Spleen (tissue), 7 donors: Measurements from ENCODE around the gene MYOD1.

Experiments
- CTCF ChIP-seq, 11 experiments: fragments of 200-600 bp in 7 of 11; fragments of 450-650 bp in 4 of 11; sonication (generic) in 4 of 11; IDR thresholded peaks in 8 of 11; conservative IDR thresholded peaks in 3 of 11; 1 replicate in 7 of 11; 2 replicates in 4 of 11; pipeline versions ENCODE4 v1.4.0 to v1.8.0; 2016 to 2021; ENCODE audit warnings: antibody characterized with exemption in 11 of 11, inconsistent platforms in 4 of 11, mild to moderate bottlenecking in 1 of 11
- POLR2A ChIP-seq, 3 donors: fragments of 450-650 bp; IDR thresholded peaks; one replicate each; pipeline ENCODE4 v1.5.1; 2017; ENCODE audit warnings: antibody characterized with exemption in 3 of 3, mild to moderate bottlenecking in 1 of 3
- donor health status: DM: no; HTN: no; CAD: no; lungs with moderate emphysema.
- donor health status: DM: no; HTN: no; CAD: no.
- donor health status: DM: no; HTN: no; CAD: no.

- TF ChIP-seq CTCF (IDR thresholded peaks at IDR 0.05 in 8 of 11, conservative IDR thresholded peaks at IDR 0.05 in 3 of 11): no peak
- no peak for TF ChIP-seq POLR2A (IDR thresholded peaks at IDR 0.05)
Measured at GRCh38 chr11:17741487-17741886, 22.1 kb downstream of the MYOD1 start.
